Fibroblast of mammary gland (primary cell): ENCODE measurements around the gene SPATA1.
A peak's percentile ranks its signal among the peaks of the same experiment; 100 is the strongest.

Source experiments
- DNase-seq: peaks from one replicate; pipeline ENCODE4 v3.0.0-alpha.2; 2010; ENCODE audit warnings: low read depth
- H3K4me3 ChIP-seq: 2 replicates; pipeline ENCODE4 v1.5.1; 2011; ENCODE audit warnings: low read depth, mild to moderate bottlenecking, low read length, moderate library complexity; ENCODE audit not compliant: control insufficient read depth
- CTCF ChIP-seq: conservative IDR thresholded peaks from 2 replicates; pipeline ENCODE4 v1.5.1; 2011; ENCODE audit warnings: low read depth, low read length, inconsistent platforms; ENCODE audit not compliant: control insufficient read depth, insufficient read depth

SPATA1 gene

GRCh38 chr1:84611796-84612195, 105.6 kb downstream of the SPATA1 start:
- no peak for TF ChIP-seq CTCF
- H3K4me3 ChIP-seq = no peak overlapping the region
- DNase-seq = peak; percentile 30

GRCh38 chr1:84613026-84613425, 106.8 kb downstream of the SPATA1 start:
- no peak overlapping the region for H3K4me3 ChIP-seq
- DNase-seq = peak; percentile 69
- TF ChIP-seq CTCF = no peak

GRCh38 chr1:84613887-84614286, 107.7 kb downstream of the SPATA1 start:
- no peak for TF ChIP-seq CTCF
- no peak overlapping the region for H3K4me3 ChIP-seq
- no peak for DNase-seq

- no peak for DNase-seq
- no peak for TF ChIP-seq CTCF
- H3K4me3 ChIP-seq = no peak overlapping the region
These were observed 109.6 kb downstream of the SPATA1 start for GRCh38 chr1:84615790-84616189.
